Cardiac fibroblast (primary cell): ENCODE data around the gene XCL1.
"Not testable (repeated sequence)": the region's sequence is repeated elsewhere in the genome, so short reads cannot be mapped to it uniquely, and the experiment has no call there.

Source experiments
- DNase-seq, 2 donors: peaks; one replicate each; pipeline versions ENCODE4 v3.0.0 to v3.0.0-alpha.2; 2010; ENCODE audit warnings: low read depth in 2 of 2
- H3K4me3 ChIP-seq, 2 donors: replicated peaks in 1 of 2; 1 replicate in 1 of 2; 2 replicates in 1 of 2; pipeline ENCODE4 v1.5.1; 2011; ENCODE audit warnings: low read depth in 2 of 2, low read length in 2 of 2, mild to moderate bottlenecking in 2 of 2, moderate library complexity in 1 of 2
- CTCF ChIP-seq: IDR thresholded peaks from one replicate; pipeline ENCODE4 v1.5.1; 2011; ENCODE audit warnings: low read depth, mild to moderate bottlenecking, low read length, inconsistent platforms

XCL1 gene

GRCh38 chr1:168583571-168583970, 7.2 kb downstream of the XCL1 start:
- H3K4me3 ChIP-seq: no peak overlapping the region
- no peak for DNase-seq
- no peak for TF ChIP-seq CTCF

- no peak for TF ChIP-seq CTCF
- DNase-seq: peak; percentile 4 to 61
- no peak overlapping the region for H3K4me3 ChIP-seq
Measured at GRCh38 chr1:168585191-168585590, 8.8 kb downstream of the XCL1 start.

GRCh38 chr1:168585937-168586336, 9.5 kb downstream of the XCL1 start:
- TF ChIP-seq CTCF: no peak
- DNase-seq: no peak

GRCh38 chr1:168589167-168589566, 12.8 kb downstream of the XCL1 start:
- no peak for DNase-seq
- H3K4me3 ChIP-seq: no peak overlapping the region
- no peak for TF ChIP-seq CTCF

More at GRCh38 chr1:168585937-168586336, 9.5 kb downstream of the XCL1 start:
- H3K4me3 ChIP-seq: no peak overlapping the region

GRCh38 chr1:168591066-168591465, 14.7 kb downstream of the XCL1 start:
- no peak for TF ChIP-seq CTCF
- DNase-seq: no peak
- no peak overlapping the region for H3K4me3 ChIP-seq

- H3K4me3 ChIP-seq: no peak overlapping the region
- no peak for DNase-seq
- no peak for TF ChIP-seq CTCF
Measured at GRCh38 chr1:168591641-168592250, 15.3 kb downstream of the XCL1 start.

GRCh38 chr1:168595403-168595802, 19.0 kb downstream of the XCL1 start:
- DNase-seq, H3K4me3 ChIP-seq: not testable (repeated sequence)
